Esophagus squamous epithelium (tissue), 5 donors: Measurements from ENCODE around the gene NELL1. TPM values are rescaled to one million over a fixed set of nuclear protein-coding genes. Genes with fewer than 3 reads are reported as not detected.

ENCODE experiments used
- DNase-seq: peaks from one replicate; lab custom pipeline; 2025; lab: John Stamatoyannopoulos, UW
- H3K27ac ChIP-seq, 4 donors: fragments of 200-600 bp; sonication (generic); one replicate each; pipeline ENCODE4 v1.5.1; 2016 to 2019; ENCODE audit warnings: mild to moderate bottlenecking in 1 of 4
- H3K27me3 ChIP-seq, 4 donors: fragments of 200-600 bp; sonication (generic); 1 replicate in 3 of 4; 2 replicates in 1 of 4; pipeline versions ENCODE4 v1.5.1 to v1.6.0; 2017 to 2021; ENCODE audit warnings: antibody characterized with exemption in 1 of 4
- H3K36me3 ChIP-seq, 3 donors: fragments of 200-600 bp; sonication (generic); one replicate each; pipeline ENCODE4 v1.5.1; 2016 to 2019
- H3K4me1 ChIP-seq, 3 donors: fragments of 200-600 bp; sonication (generic); one replicate each; pipeline ENCODE4 v1.5.1; 2017 to 2019
- H3K4me3 ChIP-seq, 4 donors: fragments of 200-600 bp; sonication (generic); 1 replicate in 3 of 4; 2 replicates in 1 of 4; pipeline ENCODE4 v1.5.1; 2016 to 2019; ENCODE audit warnings: mild to moderate bottlenecking in 2 of 4, moderate library complexity in 1 of 4
- H3K9me3 ChIP-seq, 3 donors: fragments of 200-600 bp; sonication (generic); one replicate each; pipeline ENCODE4 v1.5.1; 2016 to 2019
- POLR2A ChIP-seq, 4 donors: fragments of 450-650 bp; IDR thresholded peaks; one replicate each; pipeline ENCODE4 v1.6.1; 2017; ENCODE audit warnings: antibody characterized with exemption in 4 of 4, mild to moderate bottlenecking in 4 of 4, moderate library complexity in 3 of 4
- WGBS, 2 donors: methylation state at CpG; one replicate each; pipeline ENCODE4 v1.1.5; 2018; 5-methylcytosine and 5-hydroxymethylcytosine counted together
- intact Hi-C: fragments of 100-400 bp; cut with DNase I; formaldehyde crosslinking; loops from one replicate; pipeline ENCODE4 v1.15.0; 2022
- total RNA-seq, 4 donors: library from RNA; depleted of rRNA; stranded (reverse); fragments of >200 nt; gene quantifications; one replicate each; pipeline ENCODE4 v1.1.0, GENCODE V29; 2016
- TF ChIP-seq, protein P1 (sequence below), 6 experiments: fragments of 450-650 bp in 4 of 6; fragments of 200-600 bp in 2 of 6; sonication (generic) in 2 of 6; IDR thresholded peaks; one replicate each; pipeline ENCODE4 v1.5.1; 2016 to 2019; ENCODE audit warnings: antibody characterized with exemption in 6 of 6, mild to moderate bottlenecking in 4 of 6, moderate library complexity in 4 of 6
- donor health status: DM: yes; HTN: yes; CAD: no.

NELL1 gene
- total RNA-seq, 4 donors from 2014 or later: 1.5 TPM; not detected in 3

- no peak for DNase-seq
- WGBS, 2 donors: 52 to 69% methylated on average over 3 of the region's 3 CpGs
- H3K9me3 ChIP-seq: no peaks in the 10 kb centered on the region
- TF ChIP-seq POLR2A (IDR thresholded peaks at IDR 0.05): no peak
- TF ChIP-seq, protein P1, sequence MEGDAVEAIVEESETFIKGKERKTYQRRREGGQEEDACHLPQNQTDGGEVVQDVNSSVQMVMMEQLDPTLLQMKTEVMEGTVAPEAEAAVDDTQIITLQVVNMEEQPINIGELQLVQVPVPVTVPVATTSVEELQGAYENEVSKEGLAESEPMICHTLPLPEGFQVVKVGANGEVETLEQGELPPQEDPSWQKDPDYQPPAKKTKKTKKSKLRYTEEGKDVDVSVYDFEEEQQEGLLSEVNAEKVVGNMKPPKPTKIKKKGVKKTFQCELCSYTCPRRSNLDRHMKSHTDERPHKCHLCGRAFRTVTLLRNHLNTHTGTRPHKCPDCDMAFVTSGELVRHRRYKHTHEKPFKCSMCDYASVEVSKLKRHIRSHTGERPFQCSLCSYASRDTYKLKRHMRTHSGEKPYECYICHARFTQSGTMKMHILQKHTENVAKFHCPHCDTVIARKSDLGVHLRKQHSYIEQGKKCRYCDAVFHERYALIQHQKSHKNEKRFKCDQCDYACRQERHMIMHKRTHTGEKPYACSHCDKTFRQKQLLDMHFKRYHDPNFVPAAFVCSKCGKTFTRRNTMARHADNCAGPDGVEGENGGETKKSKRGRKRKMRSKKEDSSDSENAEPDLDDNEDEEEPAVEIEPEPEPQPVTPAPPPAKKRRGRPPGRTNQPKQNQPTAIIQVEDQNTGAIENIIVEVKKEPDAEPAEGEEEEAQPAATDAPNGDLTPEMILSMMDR (IDR thresholded peaks at IDR 0.05): no peak
- H3K4me1 ChIP-seq: no peaks in the 10 kb centered on the region
- no peaks in the 10 kb centered on the region for H3K36me3 ChIP-seq
- intact Hi-C loops: no loop called here
- no peak overlapping the region for H3K27ac ChIP-seq
- no peaks in the 10 kb centered on the region for H3K27me3 ChIP-seq
- H3K4me3 ChIP-seq: no peak overlapping the region
These were observed 934.5 kb downstream of the NELL1 start for GRCh38 chr11:21603886-21604285.

- H3K27ac ChIP-seq: no peak overlapping the region
- H3K27me3 ChIP-seq: no peaks in the 10 kb centered on the region
- intact Hi-C loops: no loop called here
- no peaks in the 10 kb centered on the region for H3K4me1 ChIP-seq
- H3K9me3 ChIP-seq: no peaks in the 10 kb centered on the region
- TF ChIP-seq, protein P1 (IDR thresholded peaks at IDR 0.05): no peak
- no peak for TF ChIP-seq POLR2A (IDR thresholded peaks at IDR 0.05)
- H3K36me3 ChIP-seq: no peaks in the 10 kb centered on the region
- no peak for DNase-seq
- 48 to 50% methylated on average over 3 of the region's 3 CpGs for WGBS, 2 donors
- H3K4me3 ChIP-seq: no peak overlapping the region
These were observed 935.2 kb downstream of the NELL1 start for GRCh38 chr11:21604564-21604963.

DNA sequence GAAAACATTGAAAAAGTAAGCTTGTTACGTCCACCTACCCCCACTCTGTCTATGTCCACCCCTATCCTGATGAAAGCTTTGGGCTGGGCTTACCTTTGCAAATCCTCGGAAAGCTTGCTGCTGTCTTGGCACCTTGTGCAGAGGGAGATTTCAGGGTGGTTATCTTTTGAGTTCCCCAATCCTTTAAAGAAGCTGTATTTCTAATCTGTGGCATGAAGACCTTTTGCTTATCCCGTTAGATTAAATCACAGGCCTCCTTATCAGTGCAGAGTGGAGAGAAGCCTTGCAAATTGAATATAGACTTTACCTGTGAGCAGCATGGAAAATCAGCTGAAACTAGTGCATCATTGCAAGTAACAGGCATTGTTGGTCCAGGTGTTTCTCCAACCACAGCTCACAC lies 942.9 kb downstream of the NELL1 start:
- no peak overlapping the region for H3K27ac ChIP-seq
- H3K36me3 ChIP-seq: no peaks in the 10 kb centered on the region
- H3K4me3 ChIP-seq: no peak overlapping the region
- TF ChIP-seq, protein P1 (IDR thresholded peaks at IDR 0.05): no peak
- no peak for TF ChIP-seq POLR2A (IDR thresholded peaks at IDR 0.05)
- WGBS, 2 donors: 34 to 41% methylated on average over 2 to 3 of the region's 3 CpGs
- intact Hi-C loops: no loop called here
- no peaks in the 10 kb centered on the region for H3K27me3 ChIP-seq
- H3K9me3 ChIP-seq: no peaks in the 10 kb centered on the region
- DNase-seq: no peak
- no peaks in the 10 kb centered on the region for H3K4me1 ChIP-seq

GRCh38 chr11:21614961-21615360 lies 945.6 kb downstream of the NELL1 start:
- Histone ChIP-seq H3K36me3 (no peaks in the 10 kb centered on the region), H3K4me3 (no peak overlapping the region), H3K9me3 (no peaks in the 10 kb centered on the region), H3K27me3 (no peaks in the 10 kb centered on the region), H3K27ac (no peak overlapping the region), H3K4me1 (no peaks in the 10 kb centered on the region)
- WGBS, 2 donors: 57 to 58% methylated on average over 5 of the region's 5 CpGs
- TF ChIP-seq, protein P1 (IDR thresholded peaks at IDR 0.05): no peak
- intact Hi-C loops: no loop called here
- DNase-seq: no peak

GRCh38 chr11:21615955-21616371 lies 946.6 kb downstream of the NELL1 start:
- Histone ChIP-seq H3K9me3 (no peaks in the 10 kb centered on the region), H3K4me1 (no peaks in the 10 kb centered on the region), H3K4me3 (no peak overlapping the region), H3K36me3 (no peaks in the 10 kb centered on the region), H3K27ac (no peak overlapping the region), H3K27me3 (no peaks in the 10 kb centered on the region)
- DNase-seq: no peak
- no peak for TF ChIP-seq POLR2A (IDR thresholded peaks at IDR 0.05)
- TF ChIP-seq, protein P1 (IDR thresholded peaks at IDR 0.05): no peak
- intact Hi-C loops: no loop called here
- WGBS, 2 donors: 30 to 43% methylated on average over 3 of the region's 3 CpGs
